ENCODE data around the gene RFT1.

Gene RFT1

DNA sequence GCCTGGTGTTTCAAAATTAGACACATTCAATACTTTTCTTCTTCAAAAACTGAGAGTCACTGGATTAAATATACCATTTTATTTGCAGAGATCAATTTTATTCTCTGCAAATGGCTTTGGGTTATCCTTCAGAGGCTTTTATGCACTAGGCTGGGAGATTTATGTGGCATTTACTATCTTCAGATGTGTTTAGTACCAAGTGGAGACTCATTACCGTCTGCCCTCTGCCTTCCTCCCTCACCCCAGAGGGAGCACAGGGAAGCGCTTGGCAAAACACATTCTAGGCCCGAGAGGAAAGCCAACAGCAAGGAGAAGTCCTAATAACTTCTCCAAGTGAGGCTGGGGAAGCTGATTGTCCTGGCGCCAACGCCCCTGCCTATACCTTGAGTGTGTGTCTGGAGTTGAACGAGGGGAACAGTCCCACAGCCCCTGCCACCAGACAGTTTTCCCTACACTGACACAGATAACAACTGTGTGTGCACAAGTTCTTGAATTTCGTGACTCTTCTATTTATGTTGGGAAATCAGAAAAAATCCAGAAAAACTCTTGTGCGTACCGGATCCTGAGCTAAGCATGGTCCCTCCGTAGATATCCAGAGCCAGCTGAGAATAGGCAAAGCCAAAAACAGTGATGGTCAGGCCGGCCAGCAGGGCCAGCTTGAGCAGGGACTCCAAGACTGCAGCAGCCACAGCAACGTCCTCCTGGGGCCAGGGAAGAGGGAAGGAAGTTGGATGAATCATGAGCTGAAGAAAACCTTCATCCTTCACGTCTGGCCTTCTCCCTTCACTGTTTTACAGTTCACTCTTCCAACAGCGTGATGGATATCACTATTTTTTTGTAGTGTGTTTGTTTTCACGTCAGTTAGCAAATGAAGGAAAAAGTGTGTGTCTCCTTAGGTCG, 26.6 kb downstream of the RFT1 start:
- H3K36me3 ChIP-seq (ENCODE audit: control insufficient read depth in 2 of 2, insufficient read depth in 1 of 2, low read length in 2 of 2): peaks cover 4 to 62% of the 10 kb centered on the region in 2 experiments; a peak in 2 of 3 replicates
- TF ChIP-seq, protein P1, sequence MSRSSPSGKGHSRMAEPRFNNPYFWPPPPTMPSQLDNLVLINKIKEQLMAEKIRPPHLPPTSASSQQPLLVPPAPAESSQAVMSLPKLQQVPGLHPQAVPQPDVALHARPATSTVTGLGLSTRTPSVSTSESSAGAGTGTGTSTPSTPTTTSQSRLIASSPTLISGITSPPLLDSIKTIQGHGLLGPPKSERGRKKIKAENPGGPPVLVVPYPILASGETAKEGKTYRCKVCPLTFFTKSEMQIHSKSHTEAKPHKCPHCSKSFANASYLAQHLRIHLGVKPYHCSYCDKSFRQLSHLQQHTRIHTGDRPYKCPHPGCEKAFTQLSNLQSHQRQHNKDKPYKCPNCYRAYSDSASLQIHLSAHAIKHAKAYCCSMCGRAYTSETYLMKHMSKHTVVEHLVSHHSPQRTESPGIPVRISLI (tag by site-specific recombination; IDR thresholded peaks at IDR 0.05): no peak
- TF ChIP-seq PRDM1 (tag by site-specific recombination; IDR thresholded peaks at IDR 0.05) (0 out of 2 replicates have a peak, but pooled peaks have one; percentile 27), PRDM4 (tag by site-specific recombination; IDR thresholded peaks at IDR 0.05) (no peak), KLF1 (tag by site-specific recombination; IDR thresholded peaks at IDR 0.05) (no peak)
- H3K4me1 ChIP-seq (ENCODE audit: control insufficient read depth, insufficient read depth, low read length): no peaks in the 10 kb centered on the region
- H3K4me3 ChIP-seq (ENCODE audit: low read depth, low read length): no peak overlapping the region
- no peaks in the 10 kb centered on the region for H3K9me3 ChIP-seq (ENCODE audit: control insufficient read depth, insufficient read depth, low read depth, low read length)
- no peak overlapping the region for H3K27ac ChIP-seq (ENCODE audit: extremely low read depth, low read depth, low read length)
- ChIA-PET POLR2A (no interaction called here), CTCF (interaction anchor here (0.8 to 1.7 kb wide), 3 partner anchors 11 to 117 kb away, joined by 3 to 8 read pairs (median 4); no protein-coding TSS in a partner anchor)

DNA sequence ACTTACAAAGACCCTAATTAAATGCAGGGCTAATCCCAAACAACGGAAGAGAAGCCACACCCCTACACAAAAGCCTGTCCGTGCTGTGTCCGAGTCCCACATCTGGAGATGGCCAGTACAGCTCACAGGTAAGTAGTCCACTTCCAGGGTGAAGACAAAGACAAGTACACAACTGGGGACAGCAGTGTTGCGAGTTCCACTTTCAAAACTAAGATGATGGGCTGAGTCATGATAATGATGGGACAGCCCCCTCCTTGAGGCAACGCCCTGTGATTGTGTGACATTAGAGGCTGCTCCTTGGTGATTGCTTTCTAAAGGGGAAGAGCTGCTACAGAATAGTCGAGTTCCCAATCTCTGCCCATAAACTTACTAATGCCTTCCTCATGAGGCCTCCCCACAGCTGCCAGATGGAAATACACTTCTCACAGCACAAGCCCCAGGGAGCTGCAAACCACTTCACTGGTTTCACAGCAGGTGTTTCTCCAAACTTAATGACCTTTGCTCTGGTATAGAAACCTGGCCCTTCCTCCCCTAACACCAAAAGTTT, 27.6 kb downstream of the RFT1 start:
- CTCF ChIA-PET: no interaction called here
- Histone ChIP-seq H3K4me1 (ENCODE audit: control insufficient read depth, insufficient read depth, low read length) (no peaks in the 10 kb centered on the region), H3K27ac (ENCODE audit: extremely low read depth, low read depth, low read length) (no peak overlapping the region), H3K4me3 (ENCODE audit: low read depth, low read length) (no peak overlapping the region), H3K9me3 (ENCODE audit: control insufficient read depth, insufficient read depth, low read depth, low read length) (no peaks in the 10 kb centered on the region), H3K36me3 (ENCODE audit: control insufficient read depth in 2 of 2, insufficient read depth in 1 of 2, low read length in 2 of 2) (peaks cover 4 to 69% of the 10 kb centered on the region in 2 experiments; a peak in 2 of 3 replicates)
- POLR2A ChIA-PET: no interaction called here
- TF ChIP-seq FEZF1 (tag by site-specific recombination; IDR thresholded peaks at IDR 0.05) (0 out of 2 replicates have a peak, but pooled peaks have one; percentile 7), ZIC2 (tag by site-specific recombination; IDR thresholded peaks at IDR 0.05) (peak; percentile 80), ZNF404 (tag by site-specific recombination; IDR thresholded peaks at IDR 0.05) (no peak)

DNA sequence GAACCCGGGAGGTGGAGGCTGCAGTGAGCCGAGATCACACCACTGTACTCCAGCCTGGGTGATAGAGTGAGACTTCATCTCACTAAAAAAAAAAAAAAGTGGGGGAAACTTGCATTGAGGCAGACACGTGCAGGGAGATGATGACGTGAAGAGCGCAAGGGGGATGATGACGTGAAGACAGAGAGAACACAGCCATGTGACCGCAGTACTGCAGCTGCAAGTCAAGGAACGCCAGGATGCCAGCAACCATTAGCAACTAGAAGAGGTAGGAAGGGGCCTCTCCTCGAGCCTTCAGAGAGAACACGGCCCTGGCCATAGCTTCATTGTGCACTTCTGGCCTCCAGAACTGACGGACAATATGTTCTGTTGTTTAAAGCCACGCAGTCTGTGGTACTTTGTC, 28.3 kb downstream of the RFT1 start:
- POLR2A ChIA-PET: no interaction called here
- Histone ChIP-seq H3K36me3 (ENCODE audit: control insufficient read depth in 2 of 2, insufficient read depth in 1 of 2, low read length in 2 of 2) (peaks cover 4 to 75% of the 10 kb centered on the region in 2 experiments; a peak in 2 of 3 replicates), H3K9me3 (ENCODE audit: control insufficient read depth, insufficient read depth, low read depth, low read length) (no peaks in the 10 kb centered on the region), H3K4me1 (ENCODE audit: control insufficient read depth, insufficient read depth, low read length) (no peaks in the 10 kb centered on the region), H3K27ac (ENCODE audit: extremely low read depth, low read depth, low read length) (no peak overlapping the region), H3K4me3 (ENCODE audit: low read depth, low read length) (no peak overlapping the region)
- TF ChIP-seq ZNF174 (tag by site-specific recombination; IDR thresholded peaks at IDR 0.05): no peak
- TF ChIP-seq ZNF654 (tag by site-specific recombination; IDR thresholded peaks at IDR 0.05; ENCODE audit: low read depth): no peak
- no peak for TF ChIP-seq ZNF747 (tag by site-specific recombination; IDR thresholded peaks at IDR 0.05)
- TF ChIP-seq MYNN (tag by site-specific recombination; IDR thresholded peaks at IDR 0.05; ENCODE audit: borderline replicate concordance): no peak
- no peak for TF ChIP-seq ZNF146 (tag by site-specific recombination; IDR thresholded peaks at IDR 0.05)
- TF ChIP-seq PRDM1 (tag by site-specific recombination; IDR thresholded peaks at IDR 0.05): no peak
- no peak for TF ChIP-seq REST (tag by site-specific recombination; IDR thresholded peaks at IDR 0.05)
- no peak for TF ChIP-seq ZFHX2 (tag by site-specific recombination; conservative IDR thresholded peaks at IDR 0.05)
- TF ChIP-seq ZNF19 (tag by site-specific recombination; IDR thresholded peaks at IDR 0.05; ENCODE audit: low read depth): no peak
- TF ChIP-seq ZNF175 (tag by site-specific recombination; IDR thresholded peaks at IDR 0.05): no peak
- no peak for TF ChIP-seq ZNF658 (tag by site-specific recombination; IDR thresholded peaks at IDR 0.05)
- TF ChIP-seq ZNF610 (tag by site-specific recombination; IDR thresholded peaks at IDR 0.05; ENCODE audit: borderline replicate concordance): no peak
- TF ChIP-seq, protein P1 (tag by site-specific recombination; IDR thresholded peaks at IDR 0.05): no peak
- CTCF ChIA-PET: no interaction called here
